BE2C (cell line): ENCODE data around the gene SPAST.
A peak's percentile ranks its signal among the peaks of the same experiment; 100 is the strongest.

ENCODE experiments used
- DNase-seq: peaks from one replicate; pipeline ENCODE4 v3.0.0-alpha.2; 2020
- H3K27me3 ChIP-seq: fragments of 250-450 bp; sonication (Bioruptor Pico); 2 replicates; pipeline ENCODE4 v1.5.1; 2020; ENCODE audit warnings: mild to moderate bottlenecking
- H3K36me3 ChIP-seq: fragments of 250-450 bp; sonication (Bioruptor Pico); 2 replicates; pipeline ENCODE4 v1.5.1; 2020; ENCODE audit warnings: mild to moderate bottlenecking
- H3K4me1 ChIP-seq: fragments of 250-450 bp; sonication (Bioruptor Pico); 2 replicates; pipeline ENCODE4 v1.5.1; 2020
- H3K4me3 ChIP-seq: 2 replicates; pipeline ENCODE4 v1.5.1; 2011; ENCODE audit warnings: low read depth, low read length
- H3K9me3 ChIP-seq: fragments of 250-450 bp; sonication (Bioruptor Pico); 2 replicates; pipeline ENCODE4 v1.5.1; 2020
- CTCF ChIP-seq: IDR thresholded peaks from 2 replicates; pipeline ENCODE4 v1.5.1; 2012; ENCODE audit warnings: mild to moderate bottlenecking, low read depth, low read length

Gene SPAST

GRCh38 chr2:32058130-32058529 lies 5.2 kb upstream of the SPAST start:
- Histone ChIP-seq H3K27me3 (no peaks in the 10 kb centered on the region), H3K36me3 (no peaks in the 10 kb centered on the region), H3K4me3 (no peak overlapping the region), H3K9me3 (no peaks in the 10 kb centered on the region), H3K4me1 (no peaks in the 10 kb centered on the region)
- no peak for TF ChIP-seq CTCF
- DNase-seq, result no peak

- no peaks in the 10 kb centered on the region for H3K27me3 ChIP-seq
- TF ChIP-seq CTCF, result no peak
- no peaks in the 10 kb centered on the region for H3K9me3 ChIP-seq
These were observed 3.1 kb upstream of the SPAST start for GRCh38 chr2:32060266-32060665.

GRCh38 chr2:32061430-32061829 lies 1.9 kb upstream of the SPAST start:
- Histone ChIP-seq H3K9me3 (no peaks in the 10 kb centered on the region), H3K4me1 (no peaks in the 10 kb centered on the region), H3K4me3 (no peak overlapping the region), H3K36me3 (no peaks in the 10 kb centered on the region), H3K27me3 (no peaks in the 10 kb centered on the region)
- DNase-seq, result no peak
- no peak for TF ChIP-seq CTCF

More at GRCh38 chr2:32060266-32060665, 3.1 kb upstream of the SPAST start:
- H3K36me3 ChIP-seq, result no peaks in the 10 kb centered on the region
- no peaks in the 10 kb centered on the region for H3K4me1 ChIP-seq
- H3K4me3 ChIP-seq, result no peak overlapping the region
- no peak for DNase-seq

- H3K4me3 ChIP-seq, result peak overlapping the region; percentile 86
- TF ChIP-seq CTCF, result no peak
- peak; percentile 69 for DNase-seq
These were observed 1.1 kb upstream of the SPAST start for GRCh38 chr2:32061973-32062861.

DNA sequence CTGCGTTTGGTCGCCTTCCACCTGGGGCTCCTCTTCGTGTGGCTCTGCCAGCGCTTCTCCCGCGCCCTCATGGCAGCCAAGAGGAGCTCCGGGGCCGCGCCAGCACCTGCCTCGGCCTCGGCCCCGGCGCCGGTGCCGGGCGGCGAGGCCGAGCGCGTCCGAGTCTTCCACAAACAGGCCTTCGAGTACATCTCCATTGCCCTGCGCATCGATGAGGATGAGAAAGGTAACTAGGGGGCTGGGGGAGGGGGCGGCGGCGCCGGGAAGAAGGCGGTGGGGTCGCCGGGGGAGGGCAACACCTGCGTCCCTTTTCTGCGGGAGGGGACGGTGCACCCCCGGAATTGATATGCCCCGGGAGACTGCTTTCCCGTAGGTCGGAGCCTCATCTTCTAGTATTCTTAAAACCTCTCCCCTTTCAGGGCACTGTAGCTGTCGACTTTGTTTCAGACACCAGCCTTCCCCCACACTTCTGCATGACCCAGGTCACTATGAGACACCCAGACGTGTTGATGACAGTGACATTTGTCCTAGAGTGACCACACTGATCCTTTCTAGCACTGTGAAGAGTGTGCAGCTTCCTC lies 755 bp downstream of the SPAST start:
- no peaks in the 10 kb centered on the region for H3K4me1 ChIP-seq
- no peaks in the 10 kb centered on the region for H3K9me3 ChIP-seq
- no peaks in the 10 kb centered on the region for H3K27me3 ChIP-seq
- no peak for TF ChIP-seq CTCF
- DNase-seq, result no peak
- peak overlapping the region; percentile 75 for H3K4me3 ChIP-seq
- H3K36me3 ChIP-seq, result no peaks in the 10 kb centered on the region

More at GRCh38 chr2:32061973-32062861, 1.1 kb upstream of the SPAST start:
- Histone ChIP-seq H3K9me3 (no peaks in the 10 kb centered on the region), H3K4me1 (no peaks in the 10 kb centered on the region), H3K27me3 (no peaks in the 10 kb centered on the region), H3K36me3 (no peaks in the 10 kb centered on the region)

GRCh38 chr2:32064713-32065112 lies 1.4 kb downstream of the SPAST start:
- no peaks in the 10 kb centered on the region for H3K36me3 ChIP-seq
- H3K4me3 ChIP-seq, result peak overlapping the region; percentile 75
- H3K9me3 ChIP-seq, result no peaks in the 10 kb centered on the region
- no peak for DNase-seq
- no peak for TF ChIP-seq CTCF
- no peaks in the 10 kb centered on the region for H3K4me1 ChIP-seq
- H3K27me3 ChIP-seq, result no peaks in the 10 kb centered on the region
